Breast epithelium (tissue), 4 donors: ENCODE measurements around the gene ZNF687. TPM values are rescaled to one million over a fixed set of nuclear protein-coding genes. Genes with fewer than 3 reads are reported as not detected.

Experiments
- DNase-seq, 2 donors: peaks; one replicate each; pipeline ENCODE4 v3.0.0-alpha.2; 2019; ENCODE audit warnings: low spot score in 2 of 2
- H3K27ac ChIP-seq, 2 donors: fragments of 200-600 bp; sonication (generic) in 1 of 2; one replicate each; pipeline ENCODE4 v1.5.1; 2016 to 2019; ENCODE audit warnings: mild to moderate bottlenecking in 1 of 2
- H3K27me3 ChIP-seq, 2 donors: fragments of 200-600 bp; sonication (generic) in 1 of 2; one replicate each; pipeline versions ENCODE4 v1.5.1 to v1.6.0; 2017 to 2019; ENCODE audit warnings: control low read depth in 1 of 2, mild to moderate bottlenecking in 1 of 2
- H3K36me3 ChIP-seq: fragments of 200-600 bp; one replicate; pipeline ENCODE4 v1.5.1; 2019
- H3K4me1 ChIP-seq, 2 donors: fragments of 200-600 bp; sonication (generic); one replicate each; pipeline ENCODE4 v1.5.1; 2016 to 2019; ENCODE audit warnings: control low read depth in 1 of 2
- H3K4me3 ChIP-seq, 3 donors: fragments of 200-600 bp; sonication (generic); 1 replicate in 2 of 3; 2 replicates in 1 of 3; pipeline ENCODE4 v1.5.1; 2016 to 2019; ENCODE audit warnings: mild to moderate bottlenecking in 3 of 3, moderate library complexity in 2 of 3
- H3K9me3 ChIP-seq, 2 donors: fragments of 200-600 bp; sonication (generic) in 1 of 2; one replicate each; pipeline ENCODE4 v1.5.1; 2016 to 2019; ENCODE audit warnings: control low read depth in 1 of 2
- CTCF ChIP-seq, 3 donors: fragments of 450-650 bp; IDR thresholded peaks; one replicate each; pipeline ENCODE4 v1.5.1; 2016 to 2017; ENCODE audit warnings: antibody characterized with exemption in 3 of 3, mild to moderate bottlenecking in 3 of 3, moderate library complexity in 3 of 3
- POLR2A ChIP-seq: fragments of 450-650 bp; IDR thresholded peaks from one replicate; pipeline ENCODE4 v1.6.1; 2016; ENCODE audit warnings: antibody characterized with exemption, mild to moderate bottlenecking, moderate library complexity
- POLR2AphosphoS5 ChIP-seq, 3 donors: sonication (generic); formaldehyde crosslinking; IDR thresholded peaks; one replicate each; pipeline ENCODE4 v1.6.1; 2017; ENCODE audit warnings: antibody characterized with exemption in 3 of 3
- intact Hi-C: fragments of 100-400 bp; cut with DNase I; formaldehyde crosslinking; loops from one replicate; pipeline ENCODE4 v1.15.1; 2023; ENCODE audit warnings: low total_unique reads
- total RNA-seq, 3 donors: library from RNA; depleted of rRNA; stranded (reverse); fragments of >200 nt; gene quantifications; one replicate each; pipeline ENCODE4 v1.1.0, GENCODE V29; 2016

The ZNF687 gene
- total RNA-seq, 3 donors from 2014 or later: 20.6 to 31.6 (median 25.9) TPM

- H3K27me3 ChIP-seq: no peaks in the 10 kb centered on the region
- H3K36me3 ChIP-seq: no peaks in the 10 kb centered on the region
- H3K4me3 ChIP-seq: no peak overlapping the region
- no peaks in the 10 kb centered on the region for H3K9me3 ChIP-seq
- H3K27ac ChIP-seq: peak overlapping the region; percentile 5 to 80
- peaks cover 3 to 16% of the 10 kb centered on the region in 2 donors for H3K4me1 ChIP-seq
- intact Hi-C loops: no loop called here
- no peak for TF ChIP-seq POLR2A
- no peak for TF ChIP-seq CTCF (IDR thresholded peaks at IDR 0.05)
- TF ChIP-seq POLR2AphosphoS5 (IDR thresholded peaks at IDR 0.05): no peak
- DNase-seq: no peak
Observed at GRCh38 chr1:151315565-151316235, 33.6 kb downstream of the ZNF687 start.

GRCh38 chr1:151318975-151319374, 36.9 kb downstream of the ZNF687 start:
- TF ChIP-seq POLR2A (no peak), POLR2AphosphoS5 (IDR thresholded peaks at IDR 0.05) (no peak), CTCF (IDR thresholded peaks at IDR 0.05) (no peak)
- intact Hi-C loops: no loop called here
- Histone ChIP-seq H3K36me3 (no peaks in the 10 kb centered on the region), H3K27ac (no peak overlapping the region), H3K4me1 (peaks cover 0 to 5% of the 10 kb centered on the region in 2 donors), H3K9me3 (no peaks in the 10 kb centered on the region), H3K4me3 (no peak overlapping the region), H3K27me3 (no peaks in the 10 kb centered on the region)
- no peak for DNase-seq

- intact Hi-C loops: no loop called here
- no peaks in the 10 kb centered on the region for H3K4me1 ChIP-seq
Observed at GRCh38 chr1:151324390-151324930, 42.4 kb downstream of the ZNF687 start.

DNA sequence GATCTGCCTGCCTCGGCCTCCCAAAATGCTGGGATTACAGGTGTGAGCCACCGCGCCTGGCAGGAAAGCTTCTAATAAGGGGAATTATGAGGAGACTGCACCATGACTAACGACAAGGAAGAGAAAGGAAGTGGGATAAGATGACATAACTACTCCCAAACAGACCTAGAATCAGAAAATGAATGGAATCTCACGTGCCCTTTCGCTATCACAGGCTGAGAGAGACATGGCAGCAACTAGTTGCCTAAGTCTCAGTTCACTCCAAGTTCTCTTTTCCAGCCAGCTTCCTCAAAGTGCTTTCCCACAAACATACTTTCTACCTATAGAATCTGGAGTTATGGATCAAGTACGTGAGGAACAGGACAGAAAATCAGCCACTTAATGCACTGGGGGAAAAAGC, 43.1 kb downstream of the ZNF687 start:
- H3K27ac ChIP-seq: no peak overlapping the region
- peak overlapping the region in 1 of 3 donors; percentile 80 for H3K4me3 ChIP-seq
- TF ChIP-seq CTCF (IDR thresholded peaks at IDR 0.05) (no peak), POLR2A (no peak)
- H3K4me1 ChIP-seq: no peaks in the 10 kb centered on the region
- no peak for DNase-seq
- intact Hi-C loops: no loop called here
- no peaks in the 10 kb centered on the region for H3K9me3 ChIP-seq
- H3K27me3 ChIP-seq: no peaks in the 10 kb centered on the region
- no peaks in the 10 kb centered on the region for H3K36me3 ChIP-seq

More at GRCh38 chr1:151324390-151324930, 42.4 kb downstream of the ZNF687 start:
- no peak overlapping the region for H3K27ac ChIP-seq
- DNase-seq: no peak
- no peak for TF ChIP-seq POLR2A
- no peak for TF ChIP-seq POLR2AphosphoS5 (IDR thresholded peaks at IDR 0.05)
- no peak for TF ChIP-seq CTCF (IDR thresholded peaks at IDR 0.05)
- no peaks in the 10 kb centered on the region for H3K36me3 ChIP-seq
- H3K9me3 ChIP-seq: no peaks in the 10 kb centered on the region
- H3K4me3 ChIP-seq: no peak overlapping the region
- no peaks in the 10 kb centered on the region for H3K27me3 ChIP-seq

GRCh38 chr1:151325646-151326429, 43.7 kb downstream of the ZNF687 start:
- Histone ChIP-seq H3K27me3 (no peaks in the 10 kb centered on the region), H3K27ac (peak overlapping the region; percentile 89 to 91), H3K4me1 (no peaks in the 10 kb centered on the region), H3K4me3 (peak overlapping the region; percentile 68 to 92 (median 80)), H3K36me3 (no peaks in the 10 kb centered on the region), H3K9me3 (no peaks in the 10 kb centered on the region)
- no peak for TF ChIP-seq CTCF (IDR thresholded peaks at IDR 0.05)
- no peak for DNase-seq
- intact Hi-C loops: no loop called here
